ENCODE results near the gene SPON2. TPM values are rescaled to one million over a fixed set of nuclear protein-coding genes. Genes with fewer than 3 reads are reported as not detected.

SPON2 gene
- total and polyA plus RNA-seq, 10 donors: 8.3 to 51.3 (median 27.1) TPM

GRCh38 chr4:1137850-1138249 lies 34.5 kb downstream of the SPON2 start:
- Histone ChIP-seq H3K27me3 (replicated peaks in 1 of 7) (no peaks in the 10 kb centered on the region), H3K4me1 (peaks cover 0 to 45% (median 17%) of the 10 kb centered on the region in 6 donors), H3K4me3 (peak overlapping the region in 6 of 8 donors; percentile 19 to 59 (median 22)), H3K9me3 (peaks cover 0 to 5% (median 0%) of the 10 kb centered on the region in 8 donors), H3K27ac (peak overlapping the region in 7 of 8 donors; percentile 43 to 83 (median 65)), H3K36me3 (no peaks in the 10 kb centered on the region)
- intact Hi-C loops (cut with DNase I; ENCODE audit: low total_unique reads): loop anchor here (10.0 kb wide), 1 partner anchor 127 kb away; no protein-coding TSS in a partner anchor
- 52 to 85% (median 64%) methylated on average over 2 of the region's 2 CpGs for WGBS, 5 donors
- TF ChIP-seq CTCF (IDR thresholded peaks at IDR 0.05 in 8 of 11, conservative IDR thresholded peaks at IDR 0.05 in 3 of 11): no peak
- no peak for TF ChIP-seq POLR2A (IDR thresholded peaks at IDR 0.05)
- TF ChIP-seq POLR2AphosphoS5 (IDR thresholded peaks at IDR 0.05): no peak
- DNase-seq: no peak

GRCh38 chr4:1137063-1137776 lies 35.2 kb downstream of the SPON2 start:
- TF ChIP-seq POLR2AphosphoS5 (IDR thresholded peaks at IDR 0.05) (no peak), CTCF (IDR thresholded peaks at IDR 0.05 in 8 of 11, conservative IDR thresholded peaks at IDR 0.05 in 3 of 11) (no peak), POLR2A (IDR thresholded peaks at IDR 0.05) (no peak)
- Histone ChIP-seq H3K27me3 (replicated peaks in 1 of 7) (no peaks in the 10 kb centered on the region), H3K9me3 (peaks cover 0 to 5% (median 0%) of the 10 kb centered on the region in 8 donors), H3K36me3 (no peaks in the 10 kb centered on the region), H3K27ac (peak overlapping the region in 7 of 8 donors; percentile 43 to 83 (median 65)), H3K4me1 (peaks cover 0 to 50% (median 17%) of the 10 kb centered on the region in 6 donors), H3K4me3 (peak overlapping the region in 6 of 8 donors; percentile 19 to 59 (median 22))
- WGBS, 5 donors: 28 to 50% (median 38%) methylated on average over 8 of the region's 8 CpGs
- intact Hi-C loops (cut with DNase I; ENCODE audit: low total_unique reads): loop anchor here (10.0 kb wide), 1 partner anchor 128 kb away; no protein-coding TSS in a partner anchor
- DNase-seq: no peak

- no peak for DNase-seq
- Histone ChIP-seq H3K9me3 (peaks cover 0 to 5% (median 0%) of the 10 kb centered on the region in 8 donors), H3K27me3 (replicated peaks in 1 of 7) (no peaks in the 10 kb centered on the region), H3K4me1 (peaks cover 0 to 52% (median 18%) of the 10 kb centered on the region in 6 donors), H3K36me3 (no peaks in the 10 kb centered on the region), H3K27ac (peak overlapping the region in 4 of 8 donors; percentile 20 to 83 (median 54)), H3K4me3 (peak overlapping the region in 1 of 8 donors; percentile 17)
- intact Hi-C loops (cut with DNase I; ENCODE audit: low total_unique reads): loop anchor here (10.0 kb wide), 1 partner anchor 129 kb away; no protein-coding TSS in a partner anchor
- 20 to 37% (median 29%) methylated on average over 4 of the region's 4 CpGs for WGBS, 5 donors
- TF ChIP-seq CTCF (IDR thresholded peaks at IDR 0.05 in 8 of 11, conservative IDR thresholded peaks at IDR 0.05 in 3 of 11) (no peak), POLR2AphosphoS5 (IDR thresholded peaks at IDR 0.05) (no peak)
Observed at GRCh38 chr4:1136048-1136447, 36.3 kb downstream of the SPON2 start.

GRCh38 chr4:1133033-1133432 lies 39.4 kb downstream of the SPON2 start:
- no peaks in the 10 kb centered on the region for H3K27me3 ChIP-seq (replicated peaks in 1 of 7)
- 41 to 58% (median 57%) methylated on average over 8 of the region's 8 CpGs for WGBS, 5 donors
- intact Hi-C loops (cut with DNase I; ENCODE audit: low total_unique reads): loop anchor here (5.0 to 10.0 kb wide), 2 partner anchors 132 to 219 kb away; no protein-coding TSS in a partner anchor
- H3K4me3 ChIP-seq: no peak overlapping the region
- peak overlapping the region in 1 of 8 donors; percentile 33 for H3K27ac ChIP-seq
- H3K9me3 ChIP-seq: no peaks in the 10 kb centered on the region
- peaks cover 0 to 57% (median 24%) of the 10 kb centered on the region in 6 donors for H3K4me1 ChIP-seq
- H3K36me3 ChIP-seq: no peaks in the 10 kb centered on the region
- DNase-seq: no peak
- peak in 1 of 3 donors; percentile 22 for TF ChIP-seq POLR2AphosphoS5 (IDR thresholded peaks at IDR 0.05)
- no peak for TF ChIP-seq POLR2A (IDR thresholded peaks at IDR 0.05)
- no peak for TF ChIP-seq CTCF (IDR thresholded peaks at IDR 0.05 in 8 of 11, conservative IDR thresholded peaks at IDR 0.05 in 3 of 11)

All from spleen (tissue), 11 donors.